Activated CD4-positive, alpha-beta memory T cell treated with anti-CD3 and anti-CD28 coated beads, Interleukin-2, amount 10 ng/mL, durations not matched to agents 7 days and 5 days (primary cell): ENCODE results near the gene KAT8. TPM values are rescaled to one million over a fixed set of nuclear protein-coding genes. Genes with fewer than 3 reads are reported as not detected.
"Not testable (repeated sequence)": the region's sequence is repeated elsewhere in the genome, so short reads cannot be mapped to it uniquely, and the experiment has no call there.

Experiments
- CTCF ChIA-PET: fragments of 350-600 bp; sonication (Branson Sonifier 250); formaldehyde crosslinking; loops from one replicate; lab custom pipeline; 2021; ENCODE audit warnings: antibody characterized with exemption, inconsistent platforms; lab: Charles Lee
- POLR2A ChIA-PET: fragments of 350-600 bp; sonication (Branson Sonifier 250); formaldehyde crosslinking; loops from one replicate; lab custom pipeline; 2021; ENCODE audit warnings: antibody characterized with exemption; lab: Charles Lee
- DNase-seq: peaks from one replicate; pipeline ENCODE4 v3.0.0-alpha.2; 2020
- H3K27ac Mint-ChIP-seq: one replicate; pipeline ENCODE4 v1.8.0; 2021; ENCODE audit warnings: mild to moderate bottlenecking, mixed read lengths
- H3K27me3 Mint-ChIP-seq: one replicate; pipeline ENCODE4 v1.8.0; 2021; ENCODE audit warnings: mixed read lengths
- H3K36me3 Mint-ChIP-seq: one replicate; pipeline ENCODE4 v1.8.0; 2021; ENCODE audit warnings: low read depth, mixed read lengths
- H3K4me1 Mint-ChIP-seq: one replicate; pipeline ENCODE4 v1.8.0; 2021; ENCODE audit warnings: mixed read lengths
- H3K4me3 Mint-ChIP-seq: one replicate; pipeline ENCODE4 v1.8.0; 2021; ENCODE audit warnings: mild to moderate bottlenecking, mixed read lengths
- H3K9me3 Mint-ChIP-seq: one replicate; pipeline ENCODE4 v1.8.0; 2021; ENCODE audit warnings: mixed read lengths
- total RNA-seq, 2 experiments: library from RNA; stranded (reverse); gene quantifications; one replicate each; pipeline ENCODE4 v1.2.3, GENCODE V29; 2021

KAT8 gene
- total RNA-seq, 2 experiments from 2014 or later = 43.7 to 44.3 TPM

DNA sequence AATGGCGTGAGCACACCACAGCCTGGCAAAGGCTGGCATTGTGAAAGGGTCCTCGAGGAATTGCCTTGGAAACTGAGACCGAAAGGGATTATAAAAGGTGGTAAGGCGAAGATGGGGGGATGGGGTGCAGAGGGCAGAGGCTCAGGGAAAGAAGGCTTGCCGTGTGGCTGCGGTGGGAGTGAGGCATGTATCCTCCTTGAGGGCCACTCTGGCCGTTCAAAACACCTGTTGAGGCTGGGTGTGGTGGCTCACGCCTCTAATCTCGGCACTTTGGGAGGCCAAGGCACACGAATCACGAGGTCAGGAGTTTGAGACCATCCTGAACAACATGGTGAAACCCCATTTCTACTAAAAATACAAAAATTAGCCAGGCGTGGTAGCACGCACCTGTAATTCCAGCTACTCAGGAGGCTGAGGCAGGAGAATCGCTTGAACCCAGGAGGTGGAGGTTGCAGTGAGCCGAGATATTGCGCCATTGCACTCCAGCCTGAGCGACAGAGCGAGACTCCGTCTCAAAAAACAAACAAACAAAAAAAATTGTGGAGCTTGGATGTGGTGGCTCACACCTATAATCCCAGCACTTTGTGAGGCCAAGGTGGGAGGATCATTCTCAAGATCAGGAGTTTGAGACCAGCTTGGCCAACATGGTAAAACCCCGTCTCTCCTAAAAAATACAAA is 19.5 kb downstream of the KAT8 start:
- H3K4me3 Mint-ChIP-seq, H3K36me3 Mint-ChIP-seq, H3K4me1 Mint-ChIP-seq, H3K27ac Mint-ChIP-seq, H3K9me3 Mint-ChIP-seq, H3K27me3 Mint-ChIP-seq, DNase-seq: not testable (repeated sequence)
- CTCF ChIA-PET = interaction anchor here (1.2 kb wide), 1 partner anchor 12 kb away, joined by 3 read pairs; no protein-coding TSS in a partner anchor
- POLR2A ChIA-PET = interaction anchor here (2.0 kb wide), 1 partner anchor 20 kb away, joined by 6 read pairs; the partner anchor contains the start of gene KAT8

DNA sequence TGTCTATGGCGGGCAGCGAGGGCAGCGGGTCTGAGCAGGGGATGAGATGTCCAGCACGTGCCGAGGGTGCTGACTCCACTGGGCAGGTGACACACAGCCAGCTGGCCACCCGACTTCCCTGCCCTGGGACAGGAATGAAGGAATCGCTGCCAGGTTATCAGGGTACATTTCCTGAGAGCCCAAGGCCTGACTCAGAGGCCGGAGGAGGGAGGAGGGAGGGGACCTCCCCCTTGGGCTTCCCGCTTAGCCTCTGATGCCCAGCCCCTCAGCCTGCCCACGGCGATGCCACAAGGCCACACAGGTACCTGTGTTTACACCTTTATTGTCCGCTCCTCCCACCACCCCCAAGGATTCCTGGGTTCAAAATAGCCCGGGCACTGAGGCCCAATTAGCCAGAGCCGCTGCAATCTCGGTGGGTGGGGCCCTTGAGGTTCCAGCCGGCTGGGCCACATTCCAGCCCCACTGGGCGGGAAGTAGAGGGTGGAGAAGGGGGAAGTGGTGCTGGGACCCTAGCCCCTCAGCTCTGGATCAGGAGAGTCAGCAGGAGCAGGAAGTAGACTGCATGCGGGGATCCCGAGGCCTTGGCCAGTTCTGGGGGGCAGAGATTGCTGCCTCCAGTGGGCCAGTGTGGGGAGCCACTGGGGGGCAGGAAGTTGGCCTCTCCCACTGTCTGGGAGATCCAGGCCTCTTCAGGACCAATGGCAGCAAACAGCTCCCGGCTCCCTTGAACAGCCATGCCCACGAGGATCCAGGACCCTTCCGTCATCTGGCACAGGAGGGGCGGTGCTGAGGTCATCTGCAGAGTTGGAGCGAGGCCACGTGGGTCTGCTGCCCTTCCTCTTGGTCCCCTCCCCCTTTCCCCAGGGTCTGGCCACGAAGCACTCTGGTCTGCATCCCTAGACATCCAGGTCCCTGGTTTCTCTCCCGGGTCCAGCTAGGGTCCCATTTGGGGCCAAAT is 21.4 kb downstream of the KAT8 start:
- Mint-ChIP-seq H3K27me3 (no peaks in the 10 kb centered on the region), H3K9me3 (no peaks in the 10 kb centered on the region), H3K27ac (no peak overlapping the region), H3K4me3 (no peak overlapping the region), H3K36me3 (no peaks in the 10 kb centered on the region), H3K4me1 (peaks cover 18% of the 10 kb centered on the region)
- DNase-seq = no peak
- CTCF ChIA-PET = no interaction called here
- POLR2A ChIA-PET = interaction anchor here (8.1 kb wide), 1 partner anchor 40 kb away, joined by 96 read pairs; the partner anchor contains the start of gene FUS

DNA sequence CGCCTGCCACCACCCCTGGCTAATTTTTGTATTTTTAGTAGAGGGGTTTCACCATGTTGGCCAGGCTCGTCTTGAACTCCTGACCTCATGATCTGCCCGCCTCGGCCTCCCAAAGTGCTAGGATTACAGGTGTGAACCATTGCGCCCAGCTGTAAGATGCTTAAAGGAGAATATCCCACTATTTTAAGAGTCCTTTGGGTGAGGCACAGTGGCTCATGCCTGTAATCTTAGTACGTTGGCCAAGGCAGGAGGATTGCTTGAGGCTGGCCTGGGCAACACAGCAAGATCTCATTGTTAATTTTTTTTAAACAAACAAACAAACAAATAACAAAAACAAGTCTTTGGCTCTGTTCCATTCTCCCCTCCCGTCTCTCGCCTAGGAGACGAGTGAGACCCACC is 23.6 kb downstream of the KAT8 start:
- not testable (repeated sequence) for H3K4me3 Mint-ChIP-seq, H3K27ac Mint-ChIP-seq, H3K36me3 Mint-ChIP-seq, H3K9me3 Mint-ChIP-seq, H3K27me3 Mint-ChIP-seq, DNase-seq
- POLR2A ChIA-PET = interaction anchor here (1.3 to 8.1 kb wide), 3 partner anchors 11 to 146 kb away, joined by 3 to 96 read pairs (median 7); partner anchors contain the start of gene FUS
- H3K4me1 Mint-ChIP-seq = peaks cover 20% of the 10 kb centered on the region
- CTCF ChIA-PET = interaction anchor here (3.3 kb wide), 1 partner anchor 157 kb away, joined by 36 read pairs; the partner anchor contains the start of gene HSD3B7

DNA sequence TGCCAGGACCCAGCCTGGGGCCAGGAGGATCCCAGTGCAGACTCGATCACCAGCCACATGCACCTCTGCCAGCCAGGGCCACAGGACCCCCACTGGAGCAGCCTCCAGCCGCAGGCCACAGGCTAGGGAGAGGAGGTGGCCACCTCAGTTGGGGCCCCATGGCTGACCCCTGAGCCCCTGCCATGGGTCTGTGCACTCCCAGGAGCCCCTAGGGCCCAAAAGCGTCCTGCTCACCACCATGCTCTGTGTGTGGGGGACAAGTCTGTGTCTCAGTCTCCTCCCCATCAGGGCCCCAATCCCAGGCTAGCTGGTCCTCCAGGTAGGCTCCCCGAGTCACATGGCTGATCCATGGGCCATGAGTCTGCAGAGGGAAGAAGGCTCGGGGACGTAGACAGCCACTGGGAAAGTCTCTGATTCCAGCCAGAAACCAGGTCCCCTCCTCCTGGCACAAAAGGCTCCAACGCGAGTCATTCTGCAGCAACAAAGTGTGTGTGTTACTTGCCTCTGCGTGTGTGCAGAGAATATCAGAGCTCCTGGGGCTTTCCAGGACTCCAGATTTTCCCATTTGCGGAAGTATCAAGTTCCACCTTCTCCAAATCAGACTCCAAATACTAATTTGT is 24.1 kb downstream of the KAT8 start:
- no peaks in the 10 kb centered on the region for H3K9me3 Mint-ChIP-seq
- H3K4me1 Mint-ChIP-seq = peaks cover 20% of the 10 kb centered on the region
- peaks cover 4% of the 10 kb centered on the region for H3K27me3 Mint-ChIP-seq
- ChIA-PET POLR2A (interaction anchor here (0.7 to 8.1 kb wide), 19 partner anchors 8 to 732 kb away, joined by 3 to 96 read pairs (median 5); partner anchors contain the start of genes ARMC5, FUS, KAT8 and ZNF267), CTCF (interaction anchor here (0.6 to 3.7 kb wide), 58 partner anchors 9 to 732 kb away, joined by 3 to 71 read pairs (median 5); partner anchors contain the start of genes ARMC5, FUS, HSD3B7 and KAT8)
- no peaks in the 10 kb centered on the region for H3K36me3 Mint-ChIP-seq
- peak; percentile 21 for DNase-seq
- peak overlapping the region; percentile 61 for H3K4me3 Mint-ChIP-seq
- H3K27ac Mint-ChIP-seq = peak overlapping the region; percentile 50

DNA sequence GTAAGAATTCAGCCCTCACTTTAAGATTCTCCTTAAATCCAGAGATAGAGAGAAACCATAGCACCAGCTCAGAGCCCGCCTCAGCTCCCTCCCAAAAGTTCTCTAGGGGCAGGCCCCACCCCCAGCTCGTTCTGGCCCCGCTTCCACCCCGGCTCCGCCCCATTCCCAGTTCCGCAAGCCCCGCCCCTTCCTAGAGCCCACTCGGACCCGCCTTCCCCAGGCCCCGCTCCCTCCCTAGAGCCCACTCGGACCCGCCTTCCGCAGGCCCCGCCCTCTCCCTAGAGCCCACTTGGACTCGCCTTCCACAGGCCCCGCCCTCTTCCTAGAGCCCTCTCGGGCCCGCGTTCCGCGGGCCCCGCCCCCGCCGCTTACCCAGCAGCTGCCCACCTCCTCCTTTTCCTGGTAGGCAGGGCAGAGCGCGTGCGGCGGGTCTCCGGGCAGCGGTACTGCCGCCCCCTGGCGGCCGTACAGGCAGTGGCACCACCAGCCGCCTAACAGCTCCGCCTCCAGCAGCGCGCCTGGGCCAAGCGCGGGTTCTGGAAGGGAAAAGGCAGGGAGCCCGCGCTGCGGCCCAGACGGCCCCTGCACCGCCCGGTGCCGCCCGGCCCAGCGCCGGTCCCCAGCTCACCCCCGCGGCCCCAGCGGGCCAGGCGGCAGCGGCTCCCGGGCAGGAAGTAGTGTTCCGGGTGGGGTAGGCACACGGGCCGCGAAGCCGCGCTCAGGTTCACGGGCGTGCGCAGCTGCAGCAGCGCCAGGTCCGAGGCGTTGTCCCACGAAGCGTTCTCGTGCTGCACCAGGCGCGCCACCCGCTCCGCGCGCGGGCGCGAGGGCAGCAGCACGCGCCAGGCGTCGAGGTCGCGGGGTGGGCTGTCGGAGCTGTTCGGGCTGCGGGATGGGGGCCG is 24.9 kb downstream of the KAT8 start:
- no peaks in the 10 kb centered on the region for H3K36me3 Mint-ChIP-seq
- CTCF ChIA-PET = interaction anchor here (0.5 to 3.7 kb wide), 64 partner anchors 10 to 731 kb away, joined by 3 to 71 read pairs (median 4); partner anchors contain the start of genes ARMC5, FUS, HSD3B7 and KAT8
- no peaks in the 10 kb centered on the region for H3K9me3 Mint-ChIP-seq
- peak; percentile 99 for DNase-seq
- H3K4me1 Mint-ChIP-seq = peaks cover 20% of the 10 kb centered on the region
- peaks cover 7% of the 10 kb centered on the region for H3K27me3 Mint-ChIP-seq
- peak overlapping the region; percentile 50 for H3K27ac Mint-ChIP-seq
- POLR2A ChIA-PET = interaction anchor here (0.7 to 8.1 kb wide), 24 partner anchors 9 to 731 kb away, joined by 3 to 96 read pairs (median 5); partner anchors contain the start of genes ARMC5, FUS, KAT8 and ZNF267
- H3K4me3 Mint-ChIP-seq = peak overlapping the region; percentile 61

DNA sequence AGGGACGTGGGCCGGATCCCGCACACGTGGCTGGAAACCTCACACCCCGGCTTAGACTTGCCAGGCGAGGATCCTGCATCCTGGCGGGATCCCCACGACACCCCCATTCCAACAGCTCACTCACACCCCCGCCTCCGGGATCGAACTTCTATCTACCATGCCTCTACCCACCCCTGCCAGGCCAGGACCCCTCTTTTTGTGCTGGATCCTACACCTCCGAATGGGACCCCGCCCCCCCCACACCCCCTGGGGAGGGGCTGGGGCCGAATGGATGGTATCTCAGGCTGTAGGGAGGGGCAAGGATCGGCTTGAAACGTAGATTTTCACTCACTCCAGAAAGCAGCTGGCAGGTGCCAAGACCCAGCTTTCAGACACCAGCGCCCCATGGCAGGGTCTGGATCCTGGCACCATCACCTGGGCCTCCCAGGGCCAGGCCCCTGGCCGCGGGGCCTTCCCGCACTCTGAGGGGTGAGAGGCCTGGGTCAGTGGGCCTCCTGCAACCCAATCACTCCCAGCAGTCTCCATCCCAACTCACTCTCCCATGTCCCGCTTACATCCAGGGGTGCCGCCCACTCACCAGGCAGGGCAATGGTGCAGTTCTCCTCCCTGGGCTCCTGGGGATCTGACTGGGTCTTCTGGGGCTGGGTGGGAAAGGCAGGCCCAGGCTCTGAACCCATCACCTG is 25.7 kb downstream of the KAT8 start:
- no peaks in the 10 kb centered on the region for H3K36me3 Mint-ChIP-seq
- CTCF ChIA-PET = interaction anchor here (1.0 to 3.7 kb wide), 46 partner anchors 10 to 730 kb away, joined by 3 to 71 read pairs (median 6); partner anchors contain the start of genes ARMC5, FUS, HSD3B7 and KAT8
- POLR2A ChIA-PET = interaction anchor here (0.7 to 8.1 kb wide), 20 partner anchors 9 to 730 kb away, joined by 3 to 96 read pairs (median 5); partner anchors contain the start of genes ARMC5, FUS, KAT8 and ZNF267
- peaks cover 20% of the 10 kb centered on the region for H3K4me1 Mint-ChIP-seq
- no peak for DNase-seq
- H3K4me3 Mint-ChIP-seq = peak overlapping the region; percentile 50
- no peaks in the 10 kb centered on the region for H3K9me3 Mint-ChIP-seq
- H3K27me3 Mint-ChIP-seq = peaks cover 9% of the 10 kb centered on the region
- peak overlapping the region; percentile 40 for H3K27ac Mint-ChIP-seq

DNA sequence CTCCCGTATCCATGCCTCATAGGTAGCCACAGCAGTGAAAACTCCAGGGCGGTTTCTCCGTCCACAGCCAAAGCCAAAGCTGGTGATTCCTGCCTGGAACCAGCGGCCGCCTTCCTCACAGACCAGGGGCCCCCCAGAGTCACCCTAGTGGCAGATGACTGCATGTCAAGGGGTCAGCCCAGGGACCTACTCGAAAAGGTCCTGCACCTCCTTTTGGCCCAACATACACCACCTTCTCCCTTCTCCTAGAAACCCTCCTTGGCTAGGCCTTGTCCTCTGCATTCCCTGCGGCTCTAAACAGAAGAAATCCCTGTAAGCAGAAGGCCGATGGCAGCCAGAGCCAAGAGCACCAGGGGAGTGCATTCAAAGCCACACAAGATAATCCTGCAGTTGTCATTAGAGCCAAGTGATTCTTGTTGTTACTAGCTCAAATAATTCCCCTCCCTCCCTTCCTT is 26.3 kb downstream of the KAT8 start:
- no peaks in the 10 kb centered on the region for H3K9me3 Mint-ChIP-seq
- POLR2A ChIA-PET = interaction anchor here (0.7 to 8.1 kb wide), 8 partner anchors 26 to 194 kb away, joined by 3 to 96 read pairs (median 4); partner anchors contain the start of genes FUS, KAT8, ZNF646 and ZNF668
- H3K36me3 Mint-ChIP-seq = no peaks in the 10 kb centered on the region
- peaks cover 20% of the 10 kb centered on the region for H3K4me1 Mint-ChIP-seq
- peaks cover 9% of the 10 kb centered on the region for H3K27me3 Mint-ChIP-seq
- CTCF ChIA-PET = interaction anchor here (1.4 to 3.7 kb wide), 7 partner anchors 14 to 329 kb away, joined by 3 to 71 read pairs (median 17); partner anchors contain the start of genes HSD3B7 and KAT8
- H3K27ac Mint-ChIP-seq = peak overlapping the region; percentile 52
- DNase-seq = no peak
- H3K4me3 Mint-ChIP-seq = peak overlapping the region; percentile 50

DNA sequence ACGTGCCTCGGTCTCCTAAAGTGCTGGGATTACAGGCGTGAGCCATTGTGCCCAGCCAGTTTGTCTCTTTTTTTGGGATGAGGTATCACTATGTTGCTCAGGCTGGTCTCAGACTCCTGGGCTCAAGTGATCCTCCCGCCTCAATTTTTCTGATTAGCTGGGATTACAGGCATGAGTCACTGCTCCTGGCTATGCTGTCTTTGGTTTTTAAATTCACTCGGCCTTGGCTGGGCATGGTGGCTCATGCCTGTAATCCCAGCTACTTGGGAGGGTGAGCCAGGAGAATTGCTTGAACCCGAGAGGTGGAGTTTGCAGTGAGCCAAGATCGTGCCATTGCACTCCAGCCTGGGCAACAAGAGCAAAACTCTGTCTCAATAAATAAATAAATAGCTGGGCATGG is 27.0 kb downstream of the KAT8 start:
- not testable (repeated sequence) for DNase-seq, H3K27me3 Mint-ChIP-seq, H3K9me3 Mint-ChIP-seq, H3K4me3 Mint-ChIP-seq, H3K36me3 Mint-ChIP-seq, H3K27ac Mint-ChIP-seq
- ChIA-PET CTCF (interaction anchor here (1.2 to 3.7 kb wide), 4 partner anchors 14 to 160 kb away, joined by 3 to 71 read pairs (median 36); partner anchors contain the start of genes HSD3B7 and KAT8), POLR2A (interaction anchor here (1.0 to 8.1 kb wide), 3 partner anchors 27 to 71 kb away, joined by 3 to 96 read pairs (median 3); partner anchors contain the start of genes FUS, KAT8, ZNF646 and ZNF668)
- H3K4me1 Mint-ChIP-seq = peaks cover 20% of the 10 kb centered on the region

DNA sequence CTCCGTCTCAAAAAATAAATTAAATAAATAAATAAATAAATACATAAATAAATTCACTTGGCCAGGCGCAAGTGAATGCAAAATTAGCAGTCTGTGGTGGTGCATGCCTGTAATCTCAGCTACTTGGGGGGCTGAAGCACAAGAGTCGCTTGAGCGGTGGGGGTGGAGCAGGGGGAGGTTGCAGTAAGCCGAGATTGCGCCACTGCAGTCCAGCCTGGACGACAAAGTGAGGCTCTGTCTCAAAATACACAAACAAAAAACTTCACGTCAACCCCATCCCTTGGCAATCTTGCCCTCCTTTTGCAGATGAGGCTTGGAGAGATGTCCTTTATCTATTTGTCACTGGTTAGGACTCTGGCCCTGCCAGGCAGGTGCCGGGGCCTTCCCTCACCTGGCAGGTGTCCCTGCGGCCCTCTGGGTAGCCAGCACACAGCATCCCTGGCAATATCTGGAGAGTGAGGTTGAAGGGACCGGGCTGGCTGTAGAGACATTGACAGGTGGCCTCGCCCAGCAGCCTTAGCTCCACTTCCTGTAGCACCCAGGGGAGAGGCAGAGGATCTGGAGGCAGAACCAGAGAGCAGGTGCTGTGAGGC is 28.0 kb downstream of the KAT8 start:
- Mint-ChIP-seq H3K4me3 (no peak overlapping the region), H3K27me3 (peaks cover 9% of the 10 kb centered on the region), H3K9me3 (no peaks in the 10 kb centered on the region), H3K36me3 (no peaks in the 10 kb centered on the region), H3K27ac (no peak overlapping the region), H3K4me1 (peaks cover 20% of the 10 kb centered on the region)
- CTCF ChIA-PET = interaction anchor here (0.7 kb wide), 2 partner anchors 34 to 602 kb away, joined by 4 to 5 read pairs; no protein-coding TSS in a partner anchor
- POLR2A ChIA-PET = interaction anchor here (8.1 kb wide), 1 partner anchor 33 kb away, joined by 96 read pairs; the partner anchor contains the start of gene FUS
- no peak for DNase-seq

DNA sequence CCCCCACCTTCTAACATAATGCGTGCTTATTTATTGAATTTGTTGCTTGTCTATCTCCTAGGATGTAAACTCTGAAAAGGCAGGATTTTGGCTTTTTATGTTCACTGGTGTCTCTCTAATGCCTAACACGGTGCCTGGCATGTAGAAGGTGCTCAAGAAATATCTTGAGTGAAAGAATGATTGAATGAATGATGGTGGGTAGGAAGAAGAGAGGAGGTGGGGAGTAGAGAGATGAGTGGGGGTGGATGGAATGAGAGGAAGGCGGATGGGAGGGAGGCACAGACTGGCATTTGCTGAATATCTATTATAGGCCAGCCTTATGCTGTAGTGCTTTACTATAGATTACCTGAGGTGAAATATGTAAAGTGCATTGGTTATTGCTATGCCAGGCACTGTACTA is 30.1 kb downstream of the KAT8 start:
- H3K4me3 Mint-ChIP-seq = no peak overlapping the region
- peaks cover 9% of the 10 kb centered on the region for H3K4me1 Mint-ChIP-seq
- no peaks in the 10 kb centered on the region for H3K36me3 Mint-ChIP-seq
- no peaks in the 10 kb centered on the region for H3K9me3 Mint-ChIP-seq
- DNase-seq = no peak
- ChIA-PET CTCF (no interaction called here), POLR2A (no interaction called here)
- no peak overlapping the region for H3K27ac Mint-ChIP-seq
- peaks cover 9% of the 10 kb centered on the region for H3K27me3 Mint-ChIP-seq
